Uterus (tissue), 4 donors: ENCODE data around the gene IYD. TPM values are rescaled to one million over a fixed set of nuclear protein-coding genes. Genes with fewer than 3 reads are reported as not detected.

ENCODE experiments used
- DNase-seq, 2 donors: peaks; one replicate each; pipeline ENCODE4 v3.0.0-alpha.2; 2019 to 2020
- H3K27ac ChIP-seq, 2 donors: fragments of 200-600 bp; sonication (generic); 1 replicate in 1 of 2; 2 replicates in 1 of 2; pipeline ENCODE4 v1.5.1; 2016 to 2018
- H3K27me3 ChIP-seq, 2 donors: fragments of 200-600 bp; sonication (generic); one replicate each; pipeline ENCODE4 v1.5.1; 2018 to 2019; ENCODE audit warnings: control low read depth in 1 of 2
- H3K36me3 ChIP-seq, 2 donors: fragments of 200-600 bp; sonication (generic); one replicate each; pipeline ENCODE4 v1.5.1; 2019; ENCODE audit warnings: control low read depth in 1 of 2
- H3K4me1 ChIP-seq, 2 donors: fragments of 200-600 bp; sonication (generic); one replicate each; pipeline ENCODE4 v1.5.1; 2018 to 2019; ENCODE audit warnings: control low read depth in 1 of 2
- H3K4me3 ChIP-seq, 2 donors: fragments of 200-600 bp; sonication (generic); 1 replicate in 1 of 2; 2 replicates in 1 of 2; pipeline ENCODE4 v1.5.1; 2018 to 2019; ENCODE audit warnings: mild to moderate bottlenecking in 1 of 2
- H3K9me3 ChIP-seq, 2 donors: fragments of 200-600 bp; sonication (generic); one replicate each; pipeline ENCODE4 v1.5.1; 2019; ENCODE audit warnings: control low read depth in 1 of 2
- POLR2A ChIP-seq, 2 donors: fragments of 450-650 bp; IDR thresholded peaks; one replicate each; pipeline ENCODE4 v1.6.1; 2016; ENCODE audit warnings: antibody characterized with exemption in 2 of 2, mild to moderate bottlenecking in 1 of 2, moderate library complexity in 1 of 2
- intact Hi-C: fragments of 100-400 bp; cut with DNase I; formaldehyde crosslinking; loops from one replicate; pipeline ENCODE4 v1.15.1; 2023; ENCODE audit warnings: low total_unique reads
- total RNA-seq, 4 donors: library from RNA; depleted of rRNA in 3 of 4; stranded (reverse); fragments of >200 nt in 3 of 4; gene quantifications; one replicate each; pipeline versions ENCODE4 v1.1.0 to v1.2.4, GENCODE V29; 2014 to 2023
- TF ChIP-seq, protein P1 (sequence below), 4 experiments: fragments of 200-600 bp in 2 of 4; fragments of 450-650 bp in 2 of 4; sonication (generic) in 2 of 4; IDR thresholded peaks; one replicate each; pipeline ENCODE4 v1.5.1; 2016 to 2019; ENCODE audit warnings: antibody characterized with exemption in 4 of 4, mild to moderate bottlenecking in 2 of 4, moderate library complexity in 1 of 4
- donor health status: DM: yes; HTN: yes; CAD: no.

IYD gene, protein sequence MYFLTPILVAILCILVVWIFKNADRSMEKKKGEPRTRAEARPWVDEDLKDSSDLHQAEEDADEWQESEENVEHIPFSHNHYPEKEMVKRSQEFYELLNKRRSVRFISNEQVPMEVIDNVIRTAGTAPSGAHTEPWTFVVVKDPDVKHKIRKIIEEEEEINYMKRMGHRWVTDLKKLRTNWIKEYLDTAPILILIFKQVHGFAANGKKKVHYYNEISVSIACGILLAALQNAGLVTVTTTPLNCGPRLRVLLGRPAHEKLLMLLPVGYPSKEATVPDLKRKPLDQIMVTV
- not detected for total RNA-seq

DNA sequence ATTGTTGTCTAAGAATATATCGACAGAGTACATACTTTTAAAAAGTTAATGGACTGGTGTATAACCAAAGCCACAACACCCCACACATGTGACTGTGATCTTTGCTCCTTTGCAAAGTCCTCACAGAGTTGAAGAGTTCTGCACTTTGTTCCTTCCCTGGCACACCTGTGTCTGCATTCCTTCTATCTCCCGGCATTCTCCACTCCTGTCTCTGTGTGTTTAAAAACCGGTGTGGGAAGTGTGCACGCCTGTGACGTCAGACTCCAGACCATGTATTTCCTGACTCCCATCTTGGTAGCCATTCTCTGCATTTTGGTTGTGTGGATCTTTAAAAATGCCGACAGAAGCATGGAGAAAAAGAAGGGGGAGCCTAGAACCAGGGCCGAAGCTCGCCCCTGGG, at the start of gene IYD:
IYD (plus strand) TSS at position 251 of the 400 bp plus-strand sequence; CDS start at position 271, 20 bp downstream.
- TF ChIP-seq POLR2A (IDR thresholded peaks at IDR 0.05): no peak
- TF ChIP-seq, protein P1, sequence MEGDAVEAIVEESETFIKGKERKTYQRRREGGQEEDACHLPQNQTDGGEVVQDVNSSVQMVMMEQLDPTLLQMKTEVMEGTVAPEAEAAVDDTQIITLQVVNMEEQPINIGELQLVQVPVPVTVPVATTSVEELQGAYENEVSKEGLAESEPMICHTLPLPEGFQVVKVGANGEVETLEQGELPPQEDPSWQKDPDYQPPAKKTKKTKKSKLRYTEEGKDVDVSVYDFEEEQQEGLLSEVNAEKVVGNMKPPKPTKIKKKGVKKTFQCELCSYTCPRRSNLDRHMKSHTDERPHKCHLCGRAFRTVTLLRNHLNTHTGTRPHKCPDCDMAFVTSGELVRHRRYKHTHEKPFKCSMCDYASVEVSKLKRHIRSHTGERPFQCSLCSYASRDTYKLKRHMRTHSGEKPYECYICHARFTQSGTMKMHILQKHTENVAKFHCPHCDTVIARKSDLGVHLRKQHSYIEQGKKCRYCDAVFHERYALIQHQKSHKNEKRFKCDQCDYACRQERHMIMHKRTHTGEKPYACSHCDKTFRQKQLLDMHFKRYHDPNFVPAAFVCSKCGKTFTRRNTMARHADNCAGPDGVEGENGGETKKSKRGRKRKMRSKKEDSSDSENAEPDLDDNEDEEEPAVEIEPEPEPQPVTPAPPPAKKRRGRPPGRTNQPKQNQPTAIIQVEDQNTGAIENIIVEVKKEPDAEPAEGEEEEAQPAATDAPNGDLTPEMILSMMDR (IDR thresholded peaks at IDR 0.05): no peak
- Histone ChIP-seq H3K9me3 (no peaks in the 10 kb centered on the region), H3K4me3 (no peak within 1 kb of the TSS), H3K27me3 (no peaks in the 10 kb centered on the region), H3K27ac (no peak within 1 kb of the TSS), H3K4me1 (no peaks in the 10 kb centered on the region), H3K36me3 (no peaks in the 10 kb centered on the region)
- intact Hi-C loops: no loop called here
- no peak for DNase-seq

GRCh38 chr6:150319924-150320323, 48.9 kb upstream of the IYD start:
- no peak for DNase-seq
- Histone ChIP-seq H3K27me3 (no peaks in the 10 kb centered on the region), H3K4me3 (no peak overlapping the region), H3K27ac (no peak overlapping the region), H3K4me1 (no peaks in the 10 kb centered on the region), H3K9me3 (no peaks in the 10 kb centered on the region), H3K36me3 (no peaks in the 10 kb centered on the region)
- TF ChIP-seq, protein P1 (IDR thresholded peaks at IDR 0.05): no peak
- TF ChIP-seq POLR2A (IDR thresholded peaks at IDR 0.05): no peak
- intact Hi-C loops: no loop called here

DNA sequence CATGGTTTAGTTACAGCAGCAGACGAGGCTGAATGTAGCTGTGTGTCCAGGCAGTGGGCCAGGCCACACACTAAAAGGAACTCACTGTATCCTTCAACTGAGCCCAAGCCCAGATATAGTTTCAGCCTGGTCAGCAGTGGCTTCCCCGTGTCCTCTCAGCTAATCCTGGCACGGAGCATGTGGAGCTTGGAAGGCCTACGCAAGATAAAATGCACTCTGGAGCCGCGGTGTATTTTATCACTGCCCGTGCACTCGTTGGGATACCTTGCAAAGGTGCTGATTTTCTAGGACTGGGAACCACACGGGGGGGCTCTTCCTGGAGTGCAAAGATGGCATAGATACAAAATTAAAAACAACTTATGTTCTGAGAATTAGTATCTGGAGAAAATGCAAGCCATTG, 48.4 kb upstream of the IYD start:
- Histone ChIP-seq H3K27ac (no peak overlapping the region), H3K4me1 (no peaks in the 10 kb centered on the region), H3K36me3 (no peaks in the 10 kb centered on the region), H3K9me3 (no peaks in the 10 kb centered on the region), H3K27me3 (no peaks in the 10 kb centered on the region), H3K4me3 (no peak overlapping the region)
- intact Hi-C loops: no loop called here
- DNase-seq: no peak
- TF ChIP-seq POLR2A (IDR thresholded peaks at IDR 0.05): no peak
- TF ChIP-seq, protein P1 (IDR thresholded peaks at IDR 0.05): no peak

DNA sequence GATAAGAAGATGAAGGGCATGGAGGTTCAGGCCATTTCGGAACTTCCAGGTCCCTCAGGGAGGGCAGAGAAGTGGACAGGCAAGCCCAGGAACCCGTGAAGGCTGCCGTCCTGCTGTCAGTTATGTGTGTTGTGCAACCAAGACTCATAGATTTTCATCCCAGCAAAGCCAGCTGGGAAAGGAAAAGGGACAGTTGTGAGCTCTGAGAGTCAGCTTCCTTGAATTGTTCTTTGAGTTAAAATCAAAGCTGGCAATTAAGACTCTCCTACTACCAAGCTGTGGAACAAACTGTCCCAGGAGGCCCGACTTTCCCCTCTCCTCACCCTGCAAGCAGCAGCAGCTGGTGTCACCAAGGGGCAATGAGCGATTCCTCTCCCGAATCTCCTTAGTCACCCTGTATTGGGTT, 46.3 kb upstream of the IYD start:
- intact Hi-C loops: no loop called here

GRCh38 chr6:150323205-150323604, 45.6 kb upstream of the IYD start:
- DNase-seq: no peak
- intact Hi-C loops: no loop called here
- H3K27me3 ChIP-seq: no peaks in the 10 kb centered on the region
- no peaks in the 10 kb centered on the region for H3K36me3 ChIP-seq
- H3K4me3 ChIP-seq: no peak overlapping the region
- H3K27ac ChIP-seq: no peak overlapping the region
- H3K4me1 ChIP-seq: no peaks in the 10 kb centered on the region
- H3K9me3 ChIP-seq: no peaks in the 10 kb centered on the region
- TF ChIP-seq, protein P1 (IDR thresholded peaks at IDR 0.05): no peak
- TF ChIP-seq POLR2A (IDR thresholded peaks at IDR 0.05): no peak

More for the DNA sequence above, 46.3 kb upstream of the IYD start:
- Histone ChIP-seq H3K27me3 (no peaks in the 10 kb centered on the region), H3K4me3 (no peak overlapping the region), H3K27ac (peak overlapping the region in 1 of 2 donors; percentile 20), H3K4me1 (no peaks in the 10 kb centered on the region), H3K36me3 (no peaks in the 10 kb centered on the region), H3K9me3 (no peaks in the 10 kb centered on the region)
- no peak for TF ChIP-seq POLR2A (IDR thresholded peaks at IDR 0.05)
- TF ChIP-seq, protein P1 (IDR thresholded peaks at IDR 0.05): no peak
- peak in 1 of 2 donors; percentile 38 for DNase-seq
